ENCODE measurements around the gene ARID1B. TPM values are rescaled to one million over a fixed set of nuclear protein-coding genes. Genes with fewer than 3 reads are reported as not detected.
A peak's percentile ranks its signal among the peaks of the same experiment; 100 is the strongest.

ARID1B gene
- total RNA-seq, 1 donor from 2014 or later = 26.4 TPM

GRCh38 chr6:157227202-157228166 is 450.3 kb downstream of the ARID1B start:
- ATAC-seq = peak; percentile 17
- DNase-seq (ENCODE audit: low spot score) = peak; percentile 37

- peak; percentile 42 for DNase-seq (ENCODE audit: low spot score)
These were observed 451.4 kb downstream of the ARID1B start for GRCh38 chr6:157228426-157229131.

GRCh38 chr6:157229132-157229618 is 452.0 kb downstream of the ARID1B start:
- ATAC-seq = no peak
- DNase-seq (ENCODE audit: low spot score) = peak; percentile 23

More at GRCh38 chr6:157228426-157229131, 451.4 kb downstream of the ARID1B start:
- ATAC-seq = no peak

GRCh38 chr6:157229713-157230112 is 452.5 kb downstream of the ARID1B start:
- ATAC-seq = no peak
- DNase-seq (ENCODE audit: low spot score) = peak; percentile 19

GRCh38 chr6:157230910-157231309 is 453.7 kb downstream of the ARID1B start:
- no peak for DNase-seq (ENCODE audit: low spot score)
- no peak for ATAC-seq

- ATAC-seq (no peak), DNase-seq (ENCODE audit: low spot score) (peak; percentile 29)
These were observed 455.1 kb downstream of the ARID1B start for GRCh38 chr6:157232161-157232895.

- ATAC-seq = no peak
- DNase-seq (ENCODE audit: low spot score) = no peak
These were observed 456.0 kb downstream of the ARID1B start for GRCh38 chr6:157233156-157233555.

- ATAC-seq = no peak
- no peak for DNase-seq (ENCODE audit: low spot score)
These were observed 456.5 kb downstream of the ARID1B start for GRCh38 chr6:157233686-157234085.

- DNase-seq (ENCODE audit: low spot score) = no peak
- ATAC-seq = peak; percentile 68
These were observed 458.4 kb downstream of the ARID1B start for GRCh38 chr6:157235600-157236039.

- ATAC-seq (peak; percentile 57), DNase-seq (ENCODE audit: low spot score) (no peak)
These were observed 459.0 kb downstream of the ARID1B start for GRCh38 chr6:157236040-157236725.

GRCh38 chr6:157238346-157238745 is 461.2 kb downstream of the ARID1B start:
- no peak for DNase-seq (ENCODE audit: low spot score)
- ATAC-seq = no peak

GRCh38 chr6:157239148-157239547 is 462.0 kb downstream of the ARID1B start:
- ATAC-seq (no peak), DNase-seq (ENCODE audit: low spot score) (no peak)

- DNase-seq (ENCODE audit: low spot score) (no peak), ATAC-seq (no peak)
These were observed 462.5 kb downstream of the ARID1B start for GRCh38 chr6:157239671-157240058.

GRCh38 chr6:157240059-157240959 is 463.1 kb downstream of the ARID1B start:
- ATAC-seq = peak; percentile 18

GRCh38 chr6:157240960-157241311 is 463.8 kb downstream of the ARID1B start:
- DNase-seq (ENCODE audit: low spot score) (no peak), ATAC-seq (no peak)

More at GRCh38 chr6:157240059-157240959, 463.1 kb downstream of the ARID1B start:
- no peak for DNase-seq (ENCODE audit: low spot score)

GRCh38 chr6:157242791-157243190 is 465.6 kb downstream of the ARID1B start:
- no peak for DNase-seq (ENCODE audit: low spot score)
- ATAC-seq = no peak

- no peak for ATAC-seq
- DNase-seq (ENCODE audit: low spot score) = no peak
These were observed 467.0 kb downstream of the ARID1B start for GRCh38 chr6:157244175-157244574.

GRCh38 chr6:157244780-157245179 is 467.6 kb downstream of the ARID1B start:
- DNase-seq (ENCODE audit: low spot score) = no peak
- no peak for ATAC-seq

- ATAC-seq = no peak
- no peak for DNase-seq (ENCODE audit: low spot score)
These were observed 468.3 kb downstream of the ARID1B start for GRCh38 chr6:157245436-157245835.
